ENCODE measurements around the gene NOSIP.

The NOSIP gene

DNA sequence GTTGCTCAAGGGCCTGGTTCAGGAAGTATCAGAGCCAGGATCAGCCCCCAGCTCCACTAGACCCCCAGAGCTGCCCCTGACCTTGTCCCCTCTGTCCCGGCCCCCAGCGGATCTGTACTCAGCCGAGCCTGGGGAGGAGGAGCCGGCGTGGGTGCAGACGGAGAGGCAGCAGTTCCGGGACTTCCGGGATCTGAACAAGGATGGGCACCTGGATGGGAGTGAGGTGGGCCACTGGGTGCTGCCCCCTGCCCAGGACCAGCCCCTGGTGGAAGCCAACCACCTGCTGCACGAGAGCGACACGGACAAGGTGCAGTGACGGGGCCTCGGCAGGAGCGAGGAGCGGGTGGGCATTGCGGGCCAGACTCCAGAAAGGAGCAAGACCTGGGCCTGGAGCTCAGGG, 37.9 kb downstream of the NOSIP start:
- no peak for ATAC-seq (ENCODE audit: low read depth)
- no peak for DNase-seq (ENCODE audit: low spot score)
- TF ChIP-seq, protein P1, sequence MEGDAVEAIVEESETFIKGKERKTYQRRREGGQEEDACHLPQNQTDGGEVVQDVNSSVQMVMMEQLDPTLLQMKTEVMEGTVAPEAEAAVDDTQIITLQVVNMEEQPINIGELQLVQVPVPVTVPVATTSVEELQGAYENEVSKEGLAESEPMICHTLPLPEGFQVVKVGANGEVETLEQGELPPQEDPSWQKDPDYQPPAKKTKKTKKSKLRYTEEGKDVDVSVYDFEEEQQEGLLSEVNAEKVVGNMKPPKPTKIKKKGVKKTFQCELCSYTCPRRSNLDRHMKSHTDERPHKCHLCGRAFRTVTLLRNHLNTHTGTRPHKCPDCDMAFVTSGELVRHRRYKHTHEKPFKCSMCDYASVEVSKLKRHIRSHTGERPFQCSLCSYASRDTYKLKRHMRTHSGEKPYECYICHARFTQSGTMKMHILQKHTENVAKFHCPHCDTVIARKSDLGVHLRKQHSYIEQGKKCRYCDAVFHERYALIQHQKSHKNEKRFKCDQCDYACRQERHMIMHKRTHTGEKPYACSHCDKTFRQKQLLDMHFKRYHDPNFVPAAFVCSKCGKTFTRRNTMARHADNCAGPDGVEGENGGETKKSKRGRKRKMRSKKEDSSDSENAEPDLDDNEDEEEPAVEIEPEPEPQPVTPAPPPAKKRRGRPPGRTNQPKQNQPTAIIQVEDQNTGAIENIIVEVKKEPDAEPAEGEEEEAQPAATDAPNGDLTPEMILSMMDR (IDR thresholded peaks at IDR 0.05; ENCODE audit: poor library complexity, severe bottlenecking): no peak
- H3K4me1 ChIP-seq (ENCODE audit: insufficient read depth, poor library complexity, severe bottlenecking): no peaks in the 10 kb centered on the region
- no peaks in the 10 kb centered on the region for H3K36me3 ChIP-seq (ENCODE audit: low read depth)
- H3K27ac ChIP-seq (ENCODE audit: poor library complexity, severe bottlenecking): no peak overlapping the region
- H3K4me3 ChIP-seq (ENCODE audit: severe bottlenecking): no peak overlapping the region
- H3K27me3 ChIP-seq (ENCODE audit: insufficient read depth, poor library complexity, severe bottlenecking): no peaks in the 10 kb centered on the region
- no peaks in the 10 kb centered on the region for H3K9me3 ChIP-seq (ENCODE audit: severe bottlenecking)

DNA sequence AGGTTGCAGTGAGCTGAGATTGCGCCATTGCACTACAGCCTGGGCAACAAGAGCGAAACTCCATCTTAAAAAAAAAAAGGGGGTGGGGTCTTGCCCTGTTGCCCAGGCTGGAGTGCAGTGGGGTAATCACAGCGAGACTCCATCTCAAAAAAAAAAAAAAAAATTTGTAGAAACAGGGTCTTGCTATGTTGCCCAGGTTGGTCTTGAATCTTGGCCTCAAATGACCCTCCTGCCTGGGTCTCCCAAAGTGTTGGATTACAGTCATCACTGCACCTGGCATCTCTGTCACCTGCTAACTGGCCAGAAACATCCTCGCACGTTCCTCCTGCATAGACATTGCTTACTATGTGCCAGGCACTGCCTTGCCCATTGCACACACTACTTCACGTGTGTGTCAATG, 38.4 kb downstream of the NOSIP start:
- Histone ChIP-seq H3K27me3 (ENCODE audit: insufficient read depth, poor library complexity, severe bottlenecking) (no peaks in the 10 kb centered on the region), H3K4me1 (ENCODE audit: insufficient read depth, poor library complexity, severe bottlenecking) (no peaks in the 10 kb centered on the region), H3K36me3 (ENCODE audit: low read depth) (no peaks in the 10 kb centered on the region), H3K9me3 (ENCODE audit: severe bottlenecking) (no peaks in the 10 kb centered on the region), H3K4me3 (ENCODE audit: severe bottlenecking) (no peak overlapping the region), H3K27ac (ENCODE audit: poor library complexity, severe bottlenecking) (no peak overlapping the region)
- ATAC-seq (ENCODE audit: low read depth) (no peak), DNase-seq (ENCODE audit: low spot score) (no peak)
- TF ChIP-seq, protein P1 (IDR thresholded peaks at IDR 0.05; ENCODE audit: poor library complexity, severe bottlenecking): no peak

DNA sequence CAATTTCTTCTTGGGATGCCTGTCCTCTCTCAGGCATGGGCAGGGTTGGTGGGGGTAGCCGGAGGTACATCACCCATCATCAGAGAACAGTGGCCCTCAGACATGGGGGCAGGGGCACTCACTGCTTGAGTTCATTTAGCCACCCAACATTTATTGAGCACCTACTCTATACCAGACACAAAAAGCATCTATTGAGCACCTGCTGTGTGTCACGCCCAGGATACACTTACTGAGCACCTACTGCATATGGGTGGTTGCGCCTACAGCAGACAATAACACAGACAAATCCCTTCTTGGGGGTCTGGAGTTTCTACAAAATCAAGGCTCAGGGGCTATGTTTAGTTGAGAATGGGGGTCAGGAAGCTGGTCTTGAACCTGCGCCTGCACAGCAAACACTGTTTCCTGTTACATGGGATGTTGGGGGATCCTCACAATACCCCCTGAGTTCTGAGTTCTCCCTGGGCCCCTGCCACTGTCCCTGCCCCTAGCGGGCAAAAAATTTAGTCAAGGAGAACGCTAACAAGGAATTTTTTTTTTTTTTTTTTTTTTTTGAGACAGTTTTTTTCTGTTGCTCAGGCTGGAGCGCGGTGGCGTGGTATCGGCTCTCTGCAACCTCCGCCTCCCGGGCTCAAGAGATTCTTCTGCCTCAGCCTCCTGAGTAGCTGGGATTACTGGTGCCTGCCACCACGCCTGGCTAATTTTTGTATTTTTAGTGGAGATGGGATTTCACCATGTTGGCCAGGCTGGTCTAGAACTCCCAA, 41.0 kb downstream of the NOSIP start:
- DNase-seq (ENCODE audit: low spot score) (no peak), ATAC-seq (ENCODE audit: low read depth) (no peak)
- no peaks in the 10 kb centered on the region for H3K27me3 ChIP-seq (ENCODE audit: insufficient read depth, poor library complexity, severe bottlenecking)
- no peaks in the 10 kb centered on the region for H3K36me3 ChIP-seq (ENCODE audit: low read depth)
- H3K4me3 ChIP-seq (ENCODE audit: severe bottlenecking): no peak overlapping the region
- H3K4me1 ChIP-seq (ENCODE audit: insufficient read depth, poor library complexity, severe bottlenecking): no peaks in the 10 kb centered on the region
- no peak overlapping the region for H3K27ac ChIP-seq (ENCODE audit: poor library complexity, severe bottlenecking)
- H3K9me3 ChIP-seq (ENCODE audit: severe bottlenecking): no peaks in the 10 kb centered on the region
- TF ChIP-seq, protein P1 (IDR thresholded peaks at IDR 0.05; ENCODE audit: poor library complexity, severe bottlenecking): no peak

DNA sequence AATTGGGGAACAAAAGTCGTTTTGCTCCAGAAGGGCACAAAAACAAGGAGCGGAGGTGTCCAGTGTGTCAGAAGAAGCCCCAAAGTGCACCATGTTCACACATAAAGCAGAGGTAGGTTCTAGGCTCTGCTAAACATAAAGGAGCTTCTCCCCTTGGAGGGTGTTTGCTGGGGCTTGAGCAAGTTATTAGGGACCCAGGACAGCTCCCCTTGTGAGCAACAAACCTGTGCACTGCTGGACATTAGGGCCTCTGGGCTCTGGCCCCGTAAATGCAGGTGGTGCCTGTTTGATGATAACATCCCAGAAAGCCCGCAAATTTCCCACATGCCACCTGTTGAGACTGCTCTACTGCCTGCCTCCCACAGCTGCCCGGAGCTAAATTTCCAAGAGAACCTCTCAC, 41.7 kb downstream of the NOSIP start:
- H3K4me1 ChIP-seq (ENCODE audit: insufficient read depth, poor library complexity, severe bottlenecking): no peaks in the 10 kb centered on the region
- H3K36me3 ChIP-seq (ENCODE audit: low read depth): no peaks in the 10 kb centered on the region
- H3K27ac ChIP-seq (ENCODE audit: poor library complexity, severe bottlenecking): no peak overlapping the region
- ATAC-seq (ENCODE audit: low read depth) (no peak), DNase-seq (ENCODE audit: low spot score) (no peak)
- H3K27me3 ChIP-seq (ENCODE audit: insufficient read depth, poor library complexity, severe bottlenecking): no peaks in the 10 kb centered on the region
- no peak overlapping the region for H3K4me3 ChIP-seq (ENCODE audit: severe bottlenecking)
- no peaks in the 10 kb centered on the region for H3K9me3 ChIP-seq (ENCODE audit: severe bottlenecking)
- TF ChIP-seq, protein P1 (IDR thresholded peaks at IDR 0.05; ENCODE audit: poor library complexity, severe bottlenecking): no peak

DNA sequence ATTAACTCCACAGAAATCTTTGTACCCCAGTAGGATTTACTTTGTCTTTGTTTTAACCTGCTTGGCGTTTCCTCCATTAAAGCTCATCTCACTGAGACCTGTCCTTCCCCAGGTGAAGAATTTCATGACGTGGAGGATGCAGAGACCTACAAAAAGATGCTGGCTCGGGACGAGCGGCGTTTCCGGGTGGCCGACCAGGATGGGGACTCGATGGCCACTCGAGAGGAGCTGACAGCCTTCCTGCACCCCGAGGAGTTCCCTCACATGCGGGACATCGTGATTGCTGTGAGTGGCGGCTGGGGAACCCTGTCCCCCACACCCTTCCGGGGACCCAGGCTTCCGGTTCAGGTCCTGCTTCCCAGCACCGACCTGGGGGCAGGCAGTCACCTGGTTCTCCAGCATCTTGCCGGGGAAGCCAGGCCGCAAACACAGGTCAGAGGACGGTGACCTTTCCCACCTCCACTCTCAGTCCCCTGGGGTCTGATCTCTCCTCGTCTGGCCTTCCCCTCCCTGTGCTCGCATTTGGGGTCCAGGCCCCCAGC, 43.4 kb downstream of the NOSIP start:
- TF ChIP-seq, protein P1 (IDR thresholded peaks at IDR 0.05; ENCODE audit: poor library complexity, severe bottlenecking): no peak
- Histone ChIP-seq H3K27ac (ENCODE audit: poor library complexity, severe bottlenecking) (no peak overlapping the region), H3K4me1 (ENCODE audit: insufficient read depth, poor library complexity, severe bottlenecking) (no peaks in the 10 kb centered on the region), H3K27me3 (ENCODE audit: insufficient read depth, poor library complexity, severe bottlenecking) (no peaks in the 10 kb centered on the region), H3K4me3 (ENCODE audit: severe bottlenecking) (no peak overlapping the region), H3K9me3 (ENCODE audit: severe bottlenecking) (no peaks in the 10 kb centered on the region), H3K36me3 (ENCODE audit: low read depth) (no peaks in the 10 kb centered on the region)
- ATAC-seq (ENCODE audit: low read depth) (no peak), DNase-seq (ENCODE audit: low spot score) (no peak)
